Testis (tissue), 3 donors: ENCODE results near the gene MPHOSPH9. TPM values are rescaled to one million over a fixed set of nuclear protein-coding genes. Genes with fewer than 3 reads are reported as not detected.
A peak's percentile ranks its signal among the peaks of the same experiment; 100 is the strongest.

Experiments used
- DNase-seq: peaks from one replicate; pipeline ENCODE4 v3.0.0-alpha.2; 2019
- H3K27ac ChIP-seq, 2 donors: fragments of 200-600 bp; sonication (generic); one replicate each; pipeline ENCODE4 v1.5.1; 2019
- H3K27me3 ChIP-seq: fragments of 200-600 bp; sonication (generic); one replicate; pipeline ENCODE4 v1.5.1; 2019
- H3K36me3 ChIP-seq: fragments of 200-600 bp; sonication (generic); one replicate; pipeline ENCODE4 v1.5.1; 2017; ENCODE audit warnings: low read depth; ENCODE audit errors: missing control alignments
- H3K4me1 ChIP-seq: fragments of 200-600 bp; sonication (generic); one replicate; pipeline ENCODE4 v1.5.1; 2019
- H3K4me3 ChIP-seq, 2 donors: fragments of 200-600 bp; sonication (generic); one replicate each; pipeline ENCODE4 v1.5.1; 2017 to 2019
- H3K9me3 ChIP-seq: fragments of 200-600 bp; sonication (generic); one replicate; pipeline ENCODE4 v1.5.1; 2017
- POLR2A ChIP-seq: fragments of 450-650 bp; IDR thresholded peaks from one replicate; pipeline ENCODE4 v1.6.1; 2017; ENCODE audit warnings: antibody characterized with exemption, mild to moderate bottlenecking, moderate library complexity
- WGBS, 2 donors: methylation state at CpG; one replicate each; pipeline ENCODE4 v1.1.5; 2018; 5-methylcytosine and 5-hydroxymethylcytosine counted together
- intact Hi-C: fragments of 100-400 bp; cut with DNase I; formaldehyde crosslinking; loops from one replicate; pipeline ENCODE4 v1.15.1; 2023; ENCODE audit warnings: low total_unique reads
- polyA plus RNA-seq: library from polyadenylated mRNA; stranded (reverse); fragments of 350-450 nt; fragmentation: Illumina TruSeq; extraction: RNeasy Lipid Tissue Mini Kit (QIAGEN cat#74804); gene quantifications from one replicate; pipeline ENCODE4 v1.2.3, GENCODE V29; 2014; ENCODE audit warnings: low read depth, low replicate concordance; ENCODE audit not compliant: insufficient read depth
- total RNA-seq, 2 donors: library from RNA; depleted of rRNA; stranded (reverse); fragments of >200 nt; gene quantifications; one replicate each; pipeline ENCODE4 v1.2.3, GENCODE V29; 2016
- TF ChIP-seq, protein P1 (sequence below), 3 experiments: fragments of 450-650 bp in 2 of 3; fragments of 200-600 bp in 1 of 3; sonication (generic) in 1 of 3; IDR thresholded peaks; one replicate each; pipeline ENCODE4 v1.5.1; 2016 to 2019; ENCODE audit warnings: antibody characterized with exemption in 3 of 3, mild to moderate bottlenecking in 2 of 3, moderate library complexity in 1 of 3

Gene MPHOSPH9
- total and polyA plus RNA-seq, 3 donors from 2014 or later = 28.8 to 81.1 (median 60.3) TPM

DNA sequence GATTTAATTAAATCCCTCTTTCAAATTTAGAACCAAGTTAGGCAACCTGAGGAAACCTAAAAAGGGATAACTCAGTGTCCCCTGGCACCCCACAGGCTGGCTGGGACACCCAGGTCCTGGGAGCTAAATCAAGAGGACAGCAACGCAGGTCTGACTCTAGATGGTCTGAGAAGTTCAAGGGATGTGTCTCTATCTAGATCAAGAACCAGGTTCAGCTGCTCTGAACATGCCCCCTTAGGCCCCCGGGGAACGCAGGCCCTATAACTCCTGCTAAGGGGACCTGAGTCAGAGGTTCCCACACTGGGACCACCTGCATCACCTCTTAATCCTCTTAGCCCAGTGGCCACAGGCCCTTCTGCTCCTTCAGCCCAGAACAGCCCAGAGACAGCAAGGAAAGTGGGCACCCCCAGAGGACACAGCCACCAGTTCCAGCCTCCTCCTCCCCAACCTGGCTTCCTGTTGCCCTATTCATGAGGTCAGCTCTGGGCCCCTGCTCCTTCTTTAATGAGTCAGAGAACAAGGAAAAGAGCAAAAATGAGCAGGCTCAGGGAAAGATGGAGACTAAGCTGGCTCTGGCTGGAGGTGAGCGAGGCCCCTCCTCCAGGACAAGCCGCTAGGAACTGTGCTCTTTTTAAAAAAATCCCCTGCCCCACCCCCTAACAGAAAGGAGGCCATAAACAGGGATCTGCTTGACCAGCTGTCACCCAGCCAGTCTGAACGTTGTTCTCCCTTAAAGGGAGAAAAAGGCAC is 92.8 kb downstream of the MPHOSPH9 start:
- Histone ChIP-seq H3K9me3 (no peaks in the 10 kb centered on the region), H3K4me3 (no peak overlapping the region), H3K27ac (peak overlapping the region; percentile 64 to 74), H3K36me3 (no peaks in the 10 kb centered on the region), H3K27me3 (no peaks in the 10 kb centered on the region), H3K4me1 (peaks cover 41% of the 10 kb centered on the region)
- intact Hi-C loops = loop anchor here (10.0 kb wide), 3 partner anchors 45 to 155 kb away; partner anchors contain the start of gene ARL6IP4
- WGBS, 2 donors = 44 to 50% methylated on average over 4 to 6 of the region's 6 CpGs
- no peak for DNase-seq
- TF ChIP-seq POLR2A = no peak
- TF ChIP-seq, protein P1, sequence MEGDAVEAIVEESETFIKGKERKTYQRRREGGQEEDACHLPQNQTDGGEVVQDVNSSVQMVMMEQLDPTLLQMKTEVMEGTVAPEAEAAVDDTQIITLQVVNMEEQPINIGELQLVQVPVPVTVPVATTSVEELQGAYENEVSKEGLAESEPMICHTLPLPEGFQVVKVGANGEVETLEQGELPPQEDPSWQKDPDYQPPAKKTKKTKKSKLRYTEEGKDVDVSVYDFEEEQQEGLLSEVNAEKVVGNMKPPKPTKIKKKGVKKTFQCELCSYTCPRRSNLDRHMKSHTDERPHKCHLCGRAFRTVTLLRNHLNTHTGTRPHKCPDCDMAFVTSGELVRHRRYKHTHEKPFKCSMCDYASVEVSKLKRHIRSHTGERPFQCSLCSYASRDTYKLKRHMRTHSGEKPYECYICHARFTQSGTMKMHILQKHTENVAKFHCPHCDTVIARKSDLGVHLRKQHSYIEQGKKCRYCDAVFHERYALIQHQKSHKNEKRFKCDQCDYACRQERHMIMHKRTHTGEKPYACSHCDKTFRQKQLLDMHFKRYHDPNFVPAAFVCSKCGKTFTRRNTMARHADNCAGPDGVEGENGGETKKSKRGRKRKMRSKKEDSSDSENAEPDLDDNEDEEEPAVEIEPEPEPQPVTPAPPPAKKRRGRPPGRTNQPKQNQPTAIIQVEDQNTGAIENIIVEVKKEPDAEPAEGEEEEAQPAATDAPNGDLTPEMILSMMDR (IDR thresholded peaks at IDR 0.05) = no peak

DNA sequence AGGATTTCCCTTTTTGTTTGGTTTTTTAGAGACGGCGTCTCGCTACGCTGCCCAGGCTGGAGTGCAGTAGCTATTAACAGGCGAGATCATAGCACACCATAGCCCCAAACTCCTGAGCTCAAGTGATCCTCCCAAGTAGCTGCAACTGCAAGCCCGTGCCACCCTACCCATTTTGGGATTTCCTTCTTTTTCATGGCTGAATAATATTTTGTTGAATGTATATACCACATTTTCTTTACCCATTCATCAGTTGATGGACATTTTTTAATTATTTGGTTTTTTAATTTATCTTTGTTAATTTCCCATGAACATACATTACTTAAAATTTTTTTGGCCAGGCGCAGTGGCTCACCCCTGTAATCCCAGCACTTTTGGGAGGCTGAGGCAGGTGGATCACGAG is 97.3 kb downstream of the MPHOSPH9 start:
- no peak for DNase-seq
- WGBS, 2 donors = 73 to 80% methylated on average over 7 to 8 of the region's 8 CpGs

DNA sequence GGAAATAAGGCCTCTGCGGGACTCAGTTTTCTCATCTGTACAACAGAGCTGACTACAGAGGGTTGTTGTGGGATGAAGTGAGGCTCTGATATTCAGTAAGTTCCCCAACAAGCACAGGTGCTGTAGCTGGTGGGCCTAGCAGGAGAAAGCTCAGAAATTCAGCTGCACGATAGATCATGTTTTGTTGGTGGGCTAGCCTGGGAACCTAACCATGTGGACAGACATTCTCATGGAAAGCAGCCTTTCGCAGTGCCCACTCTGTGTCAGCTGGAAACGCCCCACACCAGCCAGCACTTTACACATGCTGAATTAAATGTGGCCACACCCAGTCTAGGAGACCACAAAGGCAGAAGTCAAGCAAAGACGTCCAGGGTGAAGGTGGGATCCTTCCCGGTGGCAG is 98.1 kb downstream of the MPHOSPH9 start:
- Histone ChIP-seq H3K27me3 (no peaks in the 10 kb centered on the region), H3K4me1 (peaks cover 4% of the 10 kb centered on the region), H3K4me3 (no peak overlapping the region), H3K27ac (no peak overlapping the region), H3K9me3 (no peaks in the 10 kb centered on the region), H3K36me3 (no peaks in the 10 kb centered on the region)
- no peak for DNase-seq
- intact Hi-C loops = no loop called here
- TF ChIP-seq POLR2A = no peak
- TF ChIP-seq, protein P1 (IDR thresholded peaks at IDR 0.05) = no peak
- 94 to 95% methylated on average over 6 of the region's 6 CpGs for WGBS, 2 donors

More for the DNA sequence above, 97.3 kb downstream of the MPHOSPH9 start:
- H3K27me3 ChIP-seq = no peaks in the 10 kb centered on the region
- H3K4me3 ChIP-seq = no peak overlapping the region
- intact Hi-C loops = no loop called here
- H3K36me3 ChIP-seq = no peaks in the 10 kb centered on the region
- TF ChIP-seq, protein P1 (IDR thresholded peaks at IDR 0.05) = no peak
- no peak for TF ChIP-seq POLR2A
- no peaks in the 10 kb centered on the region for H3K9me3 ChIP-seq
- H3K27ac ChIP-seq = no peak overlapping the region
- H3K4me1 ChIP-seq = peaks cover 12% of the 10 kb centered on the region

DNA sequence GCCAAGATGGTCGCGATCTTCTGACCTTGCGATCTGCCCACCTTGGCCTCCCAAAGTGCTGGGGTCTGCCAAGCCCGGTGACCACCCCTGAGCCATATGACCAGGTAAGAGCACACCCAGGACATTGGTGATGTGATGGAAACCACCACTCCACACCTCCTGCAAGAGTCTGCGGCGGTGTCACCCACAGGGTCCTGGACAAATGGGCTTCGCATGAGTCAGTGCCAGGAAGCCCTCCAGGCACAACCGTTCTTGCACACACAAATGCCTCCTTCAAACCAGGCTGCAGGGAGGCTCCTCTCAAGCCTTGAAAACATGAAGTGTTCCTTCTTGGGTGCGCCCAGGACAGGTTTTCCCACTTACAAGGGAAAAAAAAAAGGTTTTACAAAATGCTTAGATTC is 98.7 kb downstream of the MPHOSPH9 start:
- H3K27me3 ChIP-seq = no peaks in the 10 kb centered on the region
- H3K36me3 ChIP-seq = no peaks in the 10 kb centered on the region
- intact Hi-C loops = no loop called here
- no peak overlapping the region for H3K27ac ChIP-seq
- no peaks in the 10 kb centered on the region for H3K4me1 ChIP-seq
- no peak overlapping the region for H3K4me3 ChIP-seq
- WGBS, 2 donors = 89 to 92% methylated on average over 9 of the region's 9 CpGs
- TF ChIP-seq, protein P1 (IDR thresholded peaks at IDR 0.05) = no peak
- TF ChIP-seq POLR2A = no peak
- DNase-seq = no peak
- no peaks in the 10 kb centered on the region for H3K9me3 ChIP-seq

DNA sequence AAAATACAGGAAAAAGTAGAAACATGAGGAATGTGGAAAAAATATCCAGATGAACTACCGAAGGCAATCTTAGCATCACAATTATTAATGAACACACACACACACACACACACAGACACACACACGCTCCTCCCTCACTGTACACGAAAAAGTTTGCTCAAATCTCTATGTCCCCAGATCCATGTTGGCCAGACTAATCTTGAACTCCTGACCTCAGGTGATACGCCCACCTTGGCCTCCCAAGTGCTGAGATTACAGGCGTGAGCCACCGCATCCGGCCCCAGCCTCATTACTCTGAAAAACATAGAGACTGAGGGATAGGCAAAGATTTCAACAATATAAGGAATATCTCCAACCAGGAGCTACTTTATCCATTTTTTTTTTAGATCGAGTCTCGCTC is 99.2 kb downstream of the MPHOSPH9 start:
- WGBS, 2 donors = 88 to 93% methylated on average over 9 of the region's 9 CpGs
- intact Hi-C loops = no loop called here
- no peaks in the 10 kb centered on the region for H3K9me3 ChIP-seq
- no peaks in the 10 kb centered on the region for H3K27me3 ChIP-seq
- DNase-seq = no peak
- no peaks in the 10 kb centered on the region for H3K36me3 ChIP-seq
- no peak overlapping the region for H3K4me3 ChIP-seq
- TF ChIP-seq POLR2A = no peak
- TF ChIP-seq, protein P1 (IDR thresholded peaks at IDR 0.05) = no peak
- H3K27ac ChIP-seq = no peak overlapping the region
- H3K4me1 ChIP-seq = no peaks in the 10 kb centered on the region
